Vagina (tissue), 2 donors: Measurements from ENCODE around the gene TMEM196.

ENCODE experiments used
- POLR2A ChIP-seq, 2 donors: fragments of 450-650 bp; IDR thresholded peaks; one replicate each; pipeline ENCODE4 v1.6.1; 2017; ENCODE audit warnings: antibody characterized with exemption in 2 of 2, mild to moderate bottlenecking in 2 of 2, moderate library complexity in 2 of 2
- TF ChIP-seq, protein P1 (sequence below), 3 experiments: fragments of 450-650 bp in 2 of 3; fragments of 200-600 bp in 1 of 3; sonication (generic) in 1 of 3; IDR thresholded peaks; one replicate each; pipeline ENCODE4 v1.5.1; 2017 to 2019; ENCODE audit warnings: antibody characterized with exemption in 3 of 3, mild to moderate bottlenecking in 2 of 3, moderate library complexity in 2 of 3

DNA sequence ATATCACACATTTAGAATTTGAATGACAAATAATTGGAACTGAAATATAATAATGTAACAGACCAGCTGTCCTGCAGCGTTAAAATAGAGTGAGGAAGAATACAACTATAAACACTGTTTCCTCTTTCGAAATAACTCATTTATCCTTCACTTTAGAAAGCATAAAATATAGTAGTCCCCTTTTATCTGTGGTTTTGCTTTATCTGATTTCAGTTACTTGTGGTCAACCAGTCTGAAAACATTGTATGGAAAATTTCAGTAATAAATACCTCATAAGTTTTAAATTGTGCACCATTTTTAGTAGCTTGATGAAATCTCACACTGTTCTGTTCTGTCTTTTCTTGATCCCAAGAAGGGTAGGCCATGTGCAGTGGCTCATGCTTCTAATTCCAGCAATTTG is 96.2 kb downstream of the TMEM196 start:
- TF ChIP-seq, protein P1, sequence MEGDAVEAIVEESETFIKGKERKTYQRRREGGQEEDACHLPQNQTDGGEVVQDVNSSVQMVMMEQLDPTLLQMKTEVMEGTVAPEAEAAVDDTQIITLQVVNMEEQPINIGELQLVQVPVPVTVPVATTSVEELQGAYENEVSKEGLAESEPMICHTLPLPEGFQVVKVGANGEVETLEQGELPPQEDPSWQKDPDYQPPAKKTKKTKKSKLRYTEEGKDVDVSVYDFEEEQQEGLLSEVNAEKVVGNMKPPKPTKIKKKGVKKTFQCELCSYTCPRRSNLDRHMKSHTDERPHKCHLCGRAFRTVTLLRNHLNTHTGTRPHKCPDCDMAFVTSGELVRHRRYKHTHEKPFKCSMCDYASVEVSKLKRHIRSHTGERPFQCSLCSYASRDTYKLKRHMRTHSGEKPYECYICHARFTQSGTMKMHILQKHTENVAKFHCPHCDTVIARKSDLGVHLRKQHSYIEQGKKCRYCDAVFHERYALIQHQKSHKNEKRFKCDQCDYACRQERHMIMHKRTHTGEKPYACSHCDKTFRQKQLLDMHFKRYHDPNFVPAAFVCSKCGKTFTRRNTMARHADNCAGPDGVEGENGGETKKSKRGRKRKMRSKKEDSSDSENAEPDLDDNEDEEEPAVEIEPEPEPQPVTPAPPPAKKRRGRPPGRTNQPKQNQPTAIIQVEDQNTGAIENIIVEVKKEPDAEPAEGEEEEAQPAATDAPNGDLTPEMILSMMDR (IDR thresholded peaks at IDR 0.05) = no peak
- TF ChIP-seq POLR2A (IDR thresholded peaks at IDR 0.05) = no peak
